Astrocyte (in vitro differentiated cells and primary cell): ENCODE data around the gene CRYBG3.

ENCODE experiments used
- CTCF ChIP-seq: IDR thresholded peaks from 2 replicates; pipeline ENCODE4 v1.5.1; 2011; ENCODE audit warnings: low read depth, mild to moderate bottlenecking, inconsistent platforms, low read length, moderate library complexity; ENCODE audit not compliant: insufficient read depth
- EZH2 ChIP-seq: IDR thresholded peaks from 2 replicates; pipeline ENCODE4 v1.6.1; 2012; ENCODE audit warnings: mild to moderate bottlenecking, low read length, inconsistent platforms; ENCODE audit not compliant: insufficient read depth

GRCh38 chr3:97975466-97975865 is 153.7 kb downstream of the CRYBG3 start:
- TF ChIP-seq EZH2, result no peak
- no peak for TF ChIP-seq CTCF
